HG02623 (cell line): ENCODE measurements around the gene ARSG.

ENCODE experiments used
- ATAC-seq: cut with Tn5 transposase; IDR thresholded peaks from one replicate; pipeline ENCODE4 v1.9.1; 2021; ENCODE audit warnings: moderate library complexity; ENCODE audit not compliant: unreplicated experiment

Gene ARSG

DNA sequence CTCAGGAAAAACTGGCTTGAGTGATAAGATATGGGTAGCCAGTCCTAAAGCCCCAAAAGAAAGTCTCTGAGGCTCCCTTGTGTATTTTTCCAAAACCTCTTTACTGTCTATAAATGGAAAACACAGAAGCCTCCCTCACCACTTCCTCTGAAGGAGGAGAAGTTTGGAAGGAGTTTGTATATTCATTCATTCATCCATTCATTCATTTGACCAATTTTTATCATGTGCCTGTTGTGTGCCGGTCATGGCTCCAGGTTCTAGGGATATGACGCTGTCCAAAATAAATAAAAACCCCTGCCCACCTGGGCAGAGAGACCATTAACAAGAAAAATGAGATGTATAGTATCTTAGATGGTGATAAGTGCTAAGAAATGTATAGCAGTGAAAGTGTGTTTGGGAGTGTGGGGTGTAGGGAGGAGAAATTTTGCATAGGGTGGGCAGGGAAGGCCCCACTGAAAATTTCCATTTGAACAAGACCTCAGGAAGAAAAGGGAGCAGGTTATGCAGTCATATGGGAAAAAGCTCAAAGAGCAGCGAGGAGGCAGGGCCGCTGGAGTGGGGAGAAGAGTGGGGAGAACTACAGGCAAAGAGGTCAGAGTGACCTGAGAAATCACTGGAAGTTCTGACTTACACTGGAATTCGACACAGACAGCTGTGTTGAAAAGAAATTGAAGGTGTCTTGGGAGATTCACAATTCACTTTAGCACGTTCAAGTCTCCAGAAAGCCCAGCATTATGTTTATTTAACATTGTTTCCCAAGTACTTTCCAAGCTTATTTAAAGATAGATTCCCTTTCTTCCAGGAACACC is 172.1 kb downstream of the ARSG start:
- ATAC-seq = no peak

DNA sequence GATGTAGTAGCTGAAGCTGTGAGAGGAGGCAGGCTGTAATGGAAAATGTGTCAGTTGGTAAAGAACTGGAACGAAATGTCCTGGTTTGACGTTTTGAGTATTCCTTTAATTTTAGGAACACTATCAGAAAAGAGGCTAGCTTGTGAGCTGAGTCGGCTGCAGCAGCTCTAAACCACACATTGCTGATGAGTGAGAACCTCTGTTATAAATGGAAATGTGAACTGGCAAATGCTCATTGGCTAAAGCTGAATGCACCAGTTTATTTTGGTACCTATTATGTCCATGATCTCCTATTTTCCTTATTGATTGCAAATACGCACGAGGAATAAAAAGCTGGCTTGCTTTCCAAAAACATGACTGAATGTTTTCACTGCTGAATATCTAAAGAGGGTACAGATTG is 177.0 kb downstream of the ARSG start:
- no peak for ATAC-seq

DNA sequence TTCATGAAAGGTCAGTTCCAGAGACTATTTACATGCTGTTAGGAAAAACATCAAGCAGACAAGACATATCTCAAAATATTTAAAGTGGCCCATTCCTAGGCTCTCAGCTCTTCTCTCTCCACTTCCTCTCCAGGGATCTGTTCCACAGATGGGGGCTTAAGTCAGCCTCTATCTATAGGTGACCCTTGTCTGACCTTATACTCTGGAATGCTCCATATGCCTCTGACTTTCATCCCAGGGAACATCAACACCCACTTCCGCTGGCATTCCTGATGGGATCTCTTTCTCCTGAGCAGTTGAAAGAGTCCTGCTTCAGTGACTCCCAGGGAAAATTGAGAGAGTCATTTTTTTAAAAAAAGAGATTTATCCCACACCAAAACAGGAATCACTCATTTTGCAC is 177.5 kb downstream of the ARSG start:
- no peak for ATAC-seq
